Karpas-422 (cell line): Measurements from ENCODE around the gene MRPS33. TPM values are rescaled to one million over a fixed set of nuclear protein-coding genes. Genes with fewer than 3 reads are reported as not detected.

Source experiments
- small RNA-seq: library from RNA; depleted of rRNA; stranded (forward); fragments of <200 nt; gene quantifications from one replicate; pipeline ENCODE3, GENCODE V24; 2014
- total RNA-seq: library from RNA; depleted of rRNA; stranded (reverse); fragments of >200 nt; shearing (Covaris generic); gene quantifications from 2 replicates; pipeline ENCODE4 v1.2.3, GENCODE V29; 2014; ENCODE audit warnings: low replicate concordance; rRNA removed

Gene MRPS33
- total RNA-seq, 1 experiment from 2014 or later = 25.2 TPM

Small RNAs within 50 kb of the gene (small RNA-seq; reads per million reads assigned to genes)
- gene RNU4-74P = not detected

Other genes starting within 250 kb of the MRPS33 start
- gene BRAF, start 90.0 kb downstream of the MRPS33 start, total RNA-seq = 53.5 and 72.6 TPM in 2 replicates
- not detected in 2 replicates for gene TMEM178B, start 59.1 kb upstream of the MRPS33 start, total RNA-seq